HG03280 (cell line): ENCODE data around the gene GALNT2.

Experiments used
- ATAC-seq: cut with Tn5 transposase; IDR thresholded peaks from one replicate; pipeline ENCODE4 v1.9.1; 2021; ENCODE audit warnings: mild to moderate bottlenecking, moderate library complexity; ENCODE audit not compliant: unreplicated experiment

GALNT2 gene

DNA sequence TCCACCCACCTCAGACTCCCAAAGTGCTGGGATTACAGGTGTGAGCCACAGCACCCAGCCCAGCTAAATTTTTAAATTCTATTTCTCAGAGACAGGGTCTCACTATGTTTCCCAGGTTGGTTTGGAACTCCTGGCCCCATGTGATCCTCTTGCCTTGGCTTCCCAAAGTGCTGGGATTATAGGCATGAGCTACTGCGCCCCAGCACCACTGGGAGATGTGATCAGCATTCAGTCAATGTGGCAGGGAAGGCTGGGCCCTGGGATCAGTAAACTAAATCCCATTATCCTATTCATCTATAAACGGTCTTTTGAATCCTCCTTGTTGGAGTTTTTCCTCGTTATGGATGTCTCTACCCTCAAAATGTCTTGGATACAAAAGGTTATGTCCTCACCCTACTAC, 245.6 kb downstream of the GALNT2 start:
- ATAC-seq, result no peak

DNA sequence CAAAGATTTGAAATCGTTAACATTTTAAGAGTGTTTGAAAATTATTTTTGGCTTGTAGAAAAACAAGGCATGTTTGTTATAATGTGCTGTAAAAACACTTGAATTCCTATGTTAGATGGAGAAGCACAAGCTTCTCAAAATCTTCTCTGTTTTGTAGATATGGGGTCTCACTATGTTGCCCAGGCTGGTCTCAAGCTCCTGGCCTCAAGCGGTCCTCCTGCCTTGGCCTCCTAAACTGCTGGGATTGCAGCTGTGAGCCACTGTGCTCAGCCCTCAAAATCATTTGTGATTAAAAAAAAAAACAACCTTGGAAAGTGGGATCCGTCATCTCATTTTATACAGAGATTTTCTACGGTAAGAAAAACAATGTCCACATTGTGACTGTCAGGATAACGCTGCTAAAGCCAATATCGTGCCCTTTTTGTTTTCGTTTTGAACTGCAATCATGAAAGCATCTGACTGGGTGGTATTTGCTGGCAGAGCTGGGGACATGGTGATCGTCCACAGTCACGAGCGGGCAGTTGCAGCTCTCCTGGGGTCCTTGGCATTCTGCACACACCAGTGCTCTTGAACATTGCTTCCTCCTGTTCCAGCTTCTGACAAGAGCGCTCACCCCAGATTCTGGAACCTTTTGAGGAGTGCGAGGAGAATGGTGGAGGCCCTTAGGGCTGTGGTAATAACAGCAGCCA, 246.6 kb downstream of the GALNT2 start:
- ATAC-seq, result no peak

DNA sequence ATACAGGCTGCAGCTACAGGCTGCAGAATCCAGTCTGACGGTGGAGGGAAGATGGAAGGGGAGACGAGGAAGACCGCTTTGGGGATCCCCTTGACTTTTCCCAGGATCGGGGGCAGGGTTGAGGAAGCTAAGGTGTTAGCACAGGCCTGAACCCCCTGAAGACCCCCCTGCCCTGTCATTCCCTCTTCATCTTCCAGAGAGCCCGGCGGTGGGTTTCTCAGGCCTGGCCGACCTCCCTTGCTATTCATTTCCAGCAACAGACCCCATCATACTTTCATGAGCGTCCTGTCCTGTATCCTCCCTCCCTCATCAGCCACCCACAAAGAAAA, 247.1 kb downstream of the GALNT2 start:
- no peak for ATAC-seq

DNA sequence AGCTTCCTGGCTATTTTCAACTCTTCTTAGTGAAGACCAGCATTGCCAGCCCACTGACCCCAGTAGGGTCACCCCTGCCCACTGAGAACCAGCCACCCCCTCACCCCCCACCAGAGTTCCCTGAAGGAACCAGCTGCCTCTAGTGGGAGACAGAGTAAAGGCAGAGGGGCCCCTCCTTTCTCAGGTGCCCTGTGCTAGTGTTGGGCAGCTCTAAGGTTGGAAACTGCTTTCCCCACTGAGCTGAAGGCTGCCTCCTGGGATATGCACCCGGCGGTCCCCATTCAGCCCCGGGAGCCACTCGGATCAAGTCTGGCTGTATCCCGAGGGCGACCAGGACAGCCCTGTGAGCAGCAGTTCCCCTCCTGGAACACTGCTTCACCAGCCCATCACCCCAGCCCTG, 248.1 kb downstream of the GALNT2 start:
- no peak for ATAC-seq

DNA sequence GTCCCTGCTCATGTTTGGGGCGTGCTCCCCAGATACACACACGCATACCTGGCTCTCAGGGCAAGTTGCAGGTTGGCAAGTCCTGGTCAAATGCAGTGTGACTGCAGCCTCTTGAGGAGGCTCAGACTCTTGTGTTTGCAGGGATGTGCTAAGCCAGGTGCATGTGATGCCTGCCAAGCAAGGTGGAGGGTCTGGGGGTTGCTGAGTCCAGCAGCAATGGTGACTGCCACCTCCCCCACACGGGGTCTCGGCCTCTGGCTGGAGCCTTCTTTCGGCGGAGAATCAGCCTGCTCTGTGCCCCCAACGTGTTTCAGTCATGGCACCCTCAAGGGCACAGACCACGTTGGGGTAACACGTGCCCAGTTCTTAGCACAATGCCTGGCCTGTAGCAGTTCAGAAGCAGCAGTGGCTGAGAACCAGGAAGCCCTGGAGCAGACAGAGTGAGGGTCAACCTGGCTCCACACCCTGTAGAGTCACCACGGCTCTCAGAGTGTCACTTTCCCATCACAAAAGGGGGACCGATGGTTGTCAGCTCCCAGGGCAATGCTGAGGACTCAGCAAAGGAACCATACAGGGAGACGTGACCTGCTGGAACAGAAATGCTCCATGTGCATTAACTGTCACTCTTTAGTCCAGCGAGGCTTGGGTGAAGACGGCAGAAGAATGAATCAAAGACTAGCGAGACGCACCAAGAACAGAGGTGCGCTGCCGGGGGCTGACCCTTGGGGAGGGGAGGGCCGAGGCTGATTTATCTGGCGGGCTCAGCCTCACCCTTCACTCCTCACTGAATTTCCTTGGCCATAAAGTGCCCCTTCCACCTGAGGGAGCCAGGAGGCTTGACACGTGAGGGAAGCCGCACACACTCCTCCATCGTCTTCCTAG, 250.1 kb downstream of the GALNT2 start:
- no peak for ATAC-seq

DNA sequence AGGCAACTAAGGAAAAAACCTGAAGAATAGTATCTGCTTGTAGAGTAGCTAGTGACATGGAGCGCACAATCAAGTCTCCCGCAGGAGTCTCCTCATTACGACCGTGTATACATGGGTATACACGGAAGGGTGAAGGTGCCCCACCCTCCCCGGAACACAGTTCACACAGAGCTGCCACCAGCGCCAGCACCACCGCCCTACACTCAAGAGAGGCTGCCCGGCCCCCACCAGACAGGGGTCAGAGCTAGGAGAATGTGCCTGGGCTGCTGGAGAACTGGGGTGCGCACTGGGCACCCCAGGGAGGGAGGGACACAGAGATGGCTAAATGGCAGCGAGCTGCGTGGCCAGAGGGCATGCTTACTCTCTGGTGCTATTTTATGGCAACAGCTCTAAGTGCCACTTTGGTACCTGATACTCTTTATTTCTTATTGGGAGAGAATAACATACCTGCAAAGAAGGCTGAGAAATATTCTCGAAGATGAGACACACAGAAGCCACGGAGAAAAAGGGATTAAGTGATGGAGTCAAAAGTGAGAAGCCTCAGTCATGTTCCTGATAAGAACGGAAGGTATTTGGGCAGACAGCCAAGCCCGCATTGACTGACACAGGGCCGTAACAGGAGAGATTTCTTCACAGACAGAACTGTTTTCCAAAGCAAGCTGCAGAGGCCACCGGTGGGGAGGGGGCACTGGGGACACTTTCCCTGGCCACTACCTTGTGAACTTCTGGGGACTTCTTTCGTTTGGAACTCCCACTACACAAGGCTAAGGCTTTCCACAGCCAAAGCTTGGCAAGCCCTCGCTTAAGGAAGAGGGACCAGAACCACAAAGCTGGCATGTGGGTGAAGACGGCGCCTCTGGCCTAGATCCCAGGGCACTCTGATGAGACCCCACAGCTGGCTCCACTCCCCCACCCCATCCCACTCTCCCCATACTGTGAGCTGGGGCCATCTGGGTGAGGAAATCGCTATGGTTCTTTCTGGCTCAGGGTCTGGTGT, 251.1 kb downstream of the GALNT2 start:
- no peak for ATAC-seq

DNA sequence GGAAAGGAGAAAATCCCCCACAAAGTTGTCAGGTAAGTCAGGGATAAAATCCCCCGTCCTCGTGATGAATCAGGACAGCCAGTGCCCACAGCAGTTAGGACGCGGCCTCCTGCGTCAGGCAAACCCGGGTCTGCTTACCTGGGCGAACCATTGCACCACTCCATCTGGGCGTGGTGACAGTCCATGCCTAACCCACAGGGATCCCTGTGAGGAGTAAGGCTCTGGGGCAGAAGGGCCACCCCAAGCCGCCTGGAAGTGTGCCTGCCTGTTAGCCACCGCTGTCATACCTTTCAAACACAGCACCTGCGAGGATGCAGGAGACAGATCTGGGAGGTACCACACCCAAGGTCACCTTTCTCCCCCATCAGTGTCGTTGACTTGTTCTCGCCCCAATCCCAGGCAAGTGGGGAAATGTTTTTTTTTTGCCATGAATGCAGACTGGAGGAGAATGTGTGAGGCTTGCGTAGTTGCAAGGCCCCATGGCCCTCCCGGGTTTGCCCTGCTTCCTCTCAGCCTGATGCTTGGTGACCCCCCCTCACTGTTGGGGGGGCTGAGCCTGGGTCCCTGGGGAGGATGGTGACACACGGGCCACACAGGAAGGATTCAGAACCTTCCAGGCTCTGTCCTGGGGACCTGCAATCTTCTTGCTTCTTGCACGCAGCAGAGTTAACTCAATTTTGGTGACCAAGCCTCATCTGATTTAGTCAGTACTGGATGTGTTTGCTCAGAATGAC, 252.1 kb downstream of the GALNT2 start:
- ATAC-seq, result no peak

DNA sequence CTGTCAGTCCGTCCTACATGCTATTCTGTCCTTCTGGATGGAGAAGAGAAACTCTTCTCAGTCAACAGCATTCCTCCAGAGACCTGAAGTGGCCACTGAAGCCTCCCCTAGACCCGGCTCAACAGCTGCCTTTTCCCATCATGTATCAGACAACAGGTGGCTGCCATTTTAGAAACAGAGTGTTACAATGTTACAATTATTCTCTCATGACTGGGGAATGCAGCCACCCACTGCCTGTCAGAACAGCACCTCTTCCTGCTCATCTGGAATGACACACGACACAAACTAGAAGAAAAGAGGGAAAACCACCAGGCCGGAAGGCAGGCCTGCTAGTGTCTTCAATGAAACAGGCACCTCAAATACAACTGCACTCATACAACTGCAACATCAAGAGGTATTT, 253.8 kb downstream of the GALNT2 start:
- ATAC-seq, result no peak

DNA sequence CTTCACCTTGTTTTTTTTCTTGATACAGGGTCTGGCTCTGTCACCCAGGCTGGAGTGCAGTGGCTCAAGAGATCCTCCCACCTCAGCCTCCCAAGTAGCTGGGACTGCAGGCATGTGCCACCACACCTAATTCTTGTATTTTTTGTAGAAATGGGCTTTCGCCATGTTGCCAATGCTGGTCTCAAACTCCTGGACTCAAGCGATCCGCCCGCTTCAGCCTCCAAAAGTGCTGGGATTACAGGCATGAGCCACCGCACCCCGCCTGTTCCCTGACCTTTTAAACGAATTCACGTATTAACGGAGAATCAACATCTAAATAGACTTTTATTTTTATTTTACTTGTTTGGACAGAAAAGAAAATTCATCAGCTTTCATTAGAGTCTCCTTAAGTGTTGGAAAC, 254.3 kb downstream of the GALNT2 start:
- no peak for ATAC-seq

DNA sequence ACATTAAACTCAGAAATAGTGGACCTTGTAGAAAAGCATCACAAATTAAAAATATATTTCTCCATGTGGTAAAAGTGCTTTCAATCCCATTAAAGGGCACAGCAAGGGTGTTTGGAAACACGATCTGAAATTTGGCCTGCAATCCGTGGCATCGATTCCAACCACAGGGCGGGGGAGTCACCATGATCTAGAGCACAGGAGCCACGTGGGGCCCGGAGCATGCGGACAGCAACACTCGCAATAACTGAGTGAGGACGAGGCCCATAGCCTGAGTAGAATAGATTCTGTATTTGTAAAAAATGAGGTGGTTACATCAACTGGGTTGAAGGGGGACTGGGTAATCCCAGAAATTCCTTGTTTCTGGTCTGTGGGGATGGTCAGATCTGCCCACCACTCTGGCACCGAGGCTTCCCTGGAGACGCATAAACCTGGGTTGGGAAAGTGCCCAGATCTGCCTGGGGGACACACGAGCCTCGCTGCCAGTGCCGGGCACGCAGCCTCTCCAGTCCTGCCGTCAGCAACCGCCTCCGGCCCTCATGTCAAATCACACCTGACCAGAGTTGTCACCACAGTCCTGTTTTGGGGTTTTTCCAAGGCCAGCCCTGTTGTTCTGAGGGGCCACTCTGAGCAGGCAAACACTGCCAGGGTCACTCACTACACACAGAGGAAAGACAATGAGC, 254.8 kb downstream of the GALNT2 start:
- ATAC-seq, result no peak

DNA sequence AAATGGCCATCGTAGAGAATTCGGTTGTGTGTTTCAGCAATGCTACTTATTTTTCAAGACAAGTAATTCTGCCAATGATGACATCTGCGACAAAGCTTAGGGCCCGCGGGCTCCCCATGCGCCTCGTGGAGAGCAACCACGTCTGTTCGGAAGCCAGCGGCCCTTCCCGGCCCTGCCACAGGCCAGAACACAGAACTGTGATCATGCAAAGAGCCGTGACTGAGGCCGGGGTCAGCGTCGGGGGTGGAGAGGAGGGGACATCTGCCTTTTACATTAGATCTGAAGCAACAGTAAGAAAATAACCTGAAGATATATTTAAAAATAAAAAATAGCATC, 255.4 kb downstream of the GALNT2 start:
- no peak for ATAC-seq

DNA sequence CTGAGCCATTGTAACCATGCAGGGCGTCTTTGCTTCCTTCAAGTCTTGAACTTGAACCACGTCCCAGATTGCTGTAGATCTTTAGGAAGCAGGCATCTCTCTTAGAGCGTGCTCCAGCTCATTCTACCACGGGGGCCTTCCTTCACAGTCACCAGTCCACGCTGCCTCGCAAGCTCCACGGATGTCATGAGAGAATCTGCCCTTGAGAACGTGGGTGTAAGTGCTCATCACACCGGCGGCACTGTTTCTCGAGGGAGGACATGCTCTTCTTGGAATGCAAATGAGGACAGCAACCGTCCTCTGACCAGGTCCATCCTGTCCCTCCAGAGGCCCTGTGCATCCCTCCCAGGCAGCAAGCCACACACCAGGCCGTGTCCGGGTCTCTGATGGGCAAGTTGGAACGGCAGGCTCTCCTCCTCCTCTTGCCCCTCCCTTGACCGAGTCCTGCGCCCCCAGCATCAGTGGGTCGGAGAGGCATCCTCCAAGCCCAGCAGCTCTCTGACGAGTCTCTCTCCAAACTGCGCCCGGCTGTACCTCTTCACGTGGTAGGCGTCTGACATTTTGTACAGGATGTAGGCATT, 256.0 kb downstream of the GALNT2 start:
- ATAC-seq, result no peak

DNA sequence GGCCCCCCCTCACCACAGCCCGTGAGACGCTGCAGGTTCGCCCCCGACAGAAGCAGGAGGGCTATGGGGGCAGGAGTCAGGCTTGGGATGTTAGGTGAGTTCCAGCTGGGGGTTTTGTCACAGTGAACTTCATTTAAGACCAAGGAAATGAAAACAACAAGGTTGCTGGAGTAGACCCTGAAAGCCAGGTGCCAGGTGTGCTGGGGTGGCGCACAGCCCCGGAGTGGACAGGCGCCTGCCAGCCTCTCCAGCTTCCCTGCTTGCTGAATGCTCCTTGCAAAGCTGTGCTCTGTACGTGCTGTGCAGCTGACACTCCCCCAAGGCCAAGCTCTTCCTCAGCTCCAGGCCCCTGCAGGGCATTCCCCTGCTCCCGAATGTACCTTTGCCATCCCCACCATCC, 256.6 kb downstream of the GALNT2 start:
- no peak for ATAC-seq

DNA sequence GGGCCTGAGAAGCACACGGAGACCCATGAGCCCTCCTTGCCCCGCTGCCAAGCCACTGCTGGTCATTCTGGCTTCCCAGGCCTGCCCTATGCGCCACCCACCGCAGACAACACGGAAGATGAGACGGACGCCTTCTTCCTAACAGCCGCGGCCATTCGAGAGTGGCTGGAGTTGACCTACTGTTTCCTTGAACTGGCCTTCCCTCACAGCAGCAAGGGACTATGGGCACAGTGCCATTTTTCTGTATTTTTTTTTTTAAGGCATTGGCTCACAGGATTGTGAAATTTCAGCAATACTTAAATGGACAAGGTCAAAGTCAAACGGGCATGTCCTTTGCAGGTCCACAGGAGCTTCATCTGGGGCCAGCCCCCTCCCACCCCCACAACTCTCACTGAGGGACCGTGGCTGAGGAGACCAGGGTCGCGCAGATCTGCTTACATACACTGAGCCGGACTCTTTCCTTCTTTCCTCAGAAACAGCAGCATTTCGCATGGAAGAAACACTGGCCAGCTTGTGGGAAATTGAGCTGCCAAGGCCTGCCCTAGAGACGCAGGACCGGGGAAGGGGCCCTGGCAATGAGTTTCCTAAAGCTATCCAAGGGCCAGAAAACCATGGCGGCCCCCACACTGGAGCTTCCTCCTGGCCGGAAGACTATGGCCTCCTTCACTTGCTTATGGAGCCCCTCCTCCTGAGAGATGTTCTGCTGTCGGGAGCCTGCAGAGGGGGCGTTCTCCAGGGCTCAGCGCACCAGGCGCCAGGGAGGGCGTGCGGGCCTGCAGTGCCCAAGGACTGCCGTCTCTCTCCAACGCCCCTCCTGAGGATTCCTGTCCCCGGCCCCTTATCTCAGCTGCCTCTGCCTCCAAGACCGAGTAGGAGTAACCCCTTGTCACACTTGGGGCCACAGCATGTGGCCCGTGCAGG, 260.2 kb downstream of the GALNT2 start:
- no peak for ATAC-seq

DNA sequence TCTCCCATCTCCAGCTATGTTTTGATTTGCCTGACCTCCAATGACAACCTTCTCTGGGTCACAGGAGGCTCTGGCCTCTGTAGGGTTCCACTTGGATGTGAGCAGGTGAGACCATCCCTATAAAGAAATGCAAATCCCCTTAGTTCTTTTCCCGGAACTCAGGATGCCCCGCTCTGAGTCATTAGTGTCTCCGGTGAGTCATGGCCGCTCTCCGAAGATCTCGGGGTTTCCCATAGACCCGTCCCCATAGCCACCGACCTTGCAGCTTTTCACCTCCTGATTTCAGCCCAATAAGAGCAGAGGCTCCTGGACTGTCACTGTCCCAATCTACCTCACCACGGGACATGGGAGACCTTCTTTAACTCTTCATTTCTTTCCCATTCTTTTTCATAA, 260.9 kb downstream of the GALNT2 start:
- no peak for ATAC-seq

DNA sequence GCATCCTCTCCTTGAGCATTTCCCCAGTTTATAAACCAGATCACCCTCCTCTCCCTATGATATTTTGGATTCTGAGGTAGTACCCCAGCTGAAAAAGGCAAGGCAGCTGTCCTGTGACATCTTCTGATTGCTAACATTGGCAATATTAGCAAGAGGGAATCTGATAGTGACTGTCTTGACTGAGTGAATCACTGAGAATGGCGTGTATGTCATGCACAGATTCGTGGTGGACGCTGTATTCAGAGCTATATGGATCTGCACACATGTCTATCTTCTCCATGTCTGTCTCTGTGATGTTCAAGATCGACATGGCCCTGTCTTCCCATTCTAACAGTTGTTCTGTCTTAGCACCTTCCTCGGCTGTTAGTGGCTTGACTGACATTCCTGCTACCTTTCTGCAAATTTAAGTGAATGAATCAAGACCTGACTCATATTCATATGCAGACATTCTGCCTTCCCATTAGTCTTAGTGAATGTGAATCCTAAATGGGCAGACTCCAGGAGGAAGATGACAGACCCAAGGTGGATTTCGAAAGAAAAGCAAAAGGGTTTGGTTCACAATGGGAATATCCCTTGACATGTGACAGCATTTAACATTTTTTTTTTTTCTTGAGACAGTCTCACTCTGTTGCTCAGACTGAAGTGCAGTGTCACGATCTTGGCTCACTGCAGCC, 261.4 kb downstream of the GALNT2 start:
- ATAC-seq, result no peak

DNA sequence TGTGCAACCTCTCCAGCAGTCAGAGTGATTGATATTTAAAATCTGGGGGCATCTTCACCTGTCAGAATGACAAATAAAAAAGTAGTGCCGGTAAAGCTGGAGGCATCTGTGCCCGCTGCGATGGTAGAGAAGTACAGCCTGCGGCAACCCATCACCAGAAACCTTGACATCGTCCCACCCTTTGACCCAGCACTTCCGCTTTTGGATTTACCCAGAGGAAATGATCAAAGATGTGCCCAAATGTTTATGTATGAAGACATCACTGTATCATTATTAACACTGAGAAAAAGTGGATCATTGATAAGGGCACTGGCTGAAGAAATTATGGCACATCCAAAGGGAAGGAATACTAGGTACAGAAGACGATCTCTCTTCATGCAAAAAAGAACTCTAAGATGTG, 263.1 kb downstream of the GALNT2 start:
- no peak for ATAC-seq
